Endothelial cell of umbilical vein (primary cell): ENCODE measurements around the gene SPEF2.

Experiments
- POLR2A ChIP-seq: IDR thresholded peaks from 2 replicates; pipeline ENCODE4 v1.6.1; 2012; ENCODE audit warnings: low read depth, mild to moderate bottlenecking, control low read depth, low read length
- POLR2AphosphoS5 ChIP-seq: IDR thresholded peaks from 2 replicates; pipeline ENCODE4 v1.6.1; 2012; ENCODE audit warnings: low read depth, mild to moderate bottlenecking, control low read depth, low read length, moderate library complexity; ENCODE audit not compliant: insufficient read depth
- TF ChIP-seq, protein P1 (sequence below), 2 donors: IDR thresholded peaks; 1 replicate in 1 of 2; 2 replicates in 1 of 2; pipeline ENCODE4 v1.5.1; 2011; ENCODE audit warnings: low read length in 2 of 2, mild to moderate bottlenecking in 2 of 2, moderate library complexity in 2 of 2, control low read depth in 1 of 2, inconsistent platforms in 1 of 2, low read depth in 1 of 2; ENCODE audit not compliant: insufficient read depth in 1 of 2; ENCODE audit errors: extremely low read depth in 1 of 2
- TF ChIP-seq, protein P2 (sequence below): IDR thresholded peaks from 2 replicates; pipeline ENCODE4 v1.6.1; 2011; ENCODE audit not compliant: insufficient read depth, insufficient read length

DNA sequence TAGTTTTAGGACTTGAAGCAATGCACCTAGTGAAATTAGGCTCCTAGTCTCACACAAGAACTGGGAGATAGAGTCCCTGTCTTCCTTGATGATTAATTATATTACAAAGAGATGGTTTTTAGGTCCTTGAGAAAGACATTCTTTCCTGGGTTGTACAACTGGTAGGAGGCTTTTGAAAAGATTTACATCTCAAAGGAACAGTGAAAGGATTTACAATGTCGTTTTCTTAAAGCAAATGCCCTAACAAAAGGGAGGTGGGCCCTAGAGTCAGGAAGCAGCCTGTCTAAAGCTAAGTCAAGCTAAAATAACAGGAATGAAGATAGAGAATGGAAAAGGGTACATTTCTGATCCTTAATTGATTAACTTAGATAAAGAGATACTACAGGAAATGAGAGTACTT lies 136.8 kb downstream of the SPEF2 start:
- TF ChIP-seq, protein P1, sequence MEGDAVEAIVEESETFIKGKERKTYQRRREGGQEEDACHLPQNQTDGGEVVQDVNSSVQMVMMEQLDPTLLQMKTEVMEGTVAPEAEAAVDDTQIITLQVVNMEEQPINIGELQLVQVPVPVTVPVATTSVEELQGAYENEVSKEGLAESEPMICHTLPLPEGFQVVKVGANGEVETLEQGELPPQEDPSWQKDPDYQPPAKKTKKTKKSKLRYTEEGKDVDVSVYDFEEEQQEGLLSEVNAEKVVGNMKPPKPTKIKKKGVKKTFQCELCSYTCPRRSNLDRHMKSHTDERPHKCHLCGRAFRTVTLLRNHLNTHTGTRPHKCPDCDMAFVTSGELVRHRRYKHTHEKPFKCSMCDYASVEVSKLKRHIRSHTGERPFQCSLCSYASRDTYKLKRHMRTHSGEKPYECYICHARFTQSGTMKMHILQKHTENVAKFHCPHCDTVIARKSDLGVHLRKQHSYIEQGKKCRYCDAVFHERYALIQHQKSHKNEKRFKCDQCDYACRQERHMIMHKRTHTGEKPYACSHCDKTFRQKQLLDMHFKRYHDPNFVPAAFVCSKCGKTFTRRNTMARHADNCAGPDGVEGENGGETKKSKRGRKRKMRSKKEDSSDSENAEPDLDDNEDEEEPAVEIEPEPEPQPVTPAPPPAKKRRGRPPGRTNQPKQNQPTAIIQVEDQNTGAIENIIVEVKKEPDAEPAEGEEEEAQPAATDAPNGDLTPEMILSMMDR (IDR thresholded peaks at IDR 0.05; ENCODE audit: extremely low read depth in 1 of 2, insufficient read depth in 1 of 2, low read depth in 1 of 2, low read length in 2 of 2) = no peak
- TF ChIP-seq POLR2A (no peak), POLR2AphosphoS5 (no peak)
- TF ChIP-seq, protein P2, sequence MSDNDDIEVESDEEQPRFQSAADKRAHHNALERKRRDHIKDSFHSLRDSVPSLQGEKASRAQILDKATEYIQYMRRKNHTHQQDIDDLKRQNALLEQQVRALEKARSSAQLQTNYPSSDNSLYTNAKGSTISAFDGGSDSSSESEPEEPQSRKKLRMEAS = no peak
